Stimulated activated CD8-positive, alpha-beta memory T cell treated with anti-CD3 and anti-CD28 coated beads, Interleukin-2, amount 100 ng/mL, for 48 hours (primary cell): ENCODE results near the gene ANHX.
"Not testable (repeated sequence)": the region's sequence is repeated elsewhere in the genome, so short reads cannot be mapped to it uniquely, and the experiment has no call there.

Source experiments
- DNase-seq, 2 donors: peaks; one replicate each; pipeline ENCODE4 v3.0.0-alpha.2; 2020; ENCODE audit warnings: low read depth in 2 of 2

ANHX gene

DNA sequence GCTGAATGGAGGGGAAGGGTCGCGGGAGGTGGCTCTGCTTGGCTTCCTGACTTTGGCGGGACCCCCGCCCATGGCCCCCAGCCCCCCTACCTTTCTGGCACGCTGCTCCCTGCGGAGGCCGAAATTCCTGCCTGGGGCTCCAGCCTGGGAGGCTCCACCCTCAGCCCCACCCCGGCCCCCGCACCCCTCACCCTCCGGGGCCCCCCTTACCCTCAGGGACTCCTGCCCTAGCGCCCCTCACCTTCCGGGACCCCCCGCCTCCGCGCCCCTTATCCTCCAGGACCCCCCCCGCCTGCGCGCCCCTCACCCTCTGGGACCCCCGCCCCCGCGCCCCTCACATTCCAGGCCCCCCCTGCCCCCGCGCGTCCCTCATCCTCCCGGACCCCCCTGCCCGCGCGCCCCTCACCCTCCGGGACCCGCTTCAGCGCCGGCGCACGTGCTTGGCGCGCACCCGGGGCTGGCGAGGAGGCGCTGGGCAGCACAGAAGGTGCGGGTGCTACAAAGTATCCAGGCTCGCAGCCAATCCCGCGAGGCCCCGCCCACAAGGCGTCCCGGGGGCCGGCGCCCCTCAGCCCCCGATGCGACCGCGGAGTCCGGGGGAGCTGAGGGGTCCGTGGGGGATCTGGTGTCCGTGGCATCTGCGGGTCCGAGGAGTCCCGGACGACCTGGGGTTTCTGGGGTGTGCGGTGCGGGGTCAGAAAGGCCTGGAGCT is at the start of gene ANHX:
Gene ANHX (minus strand): TSS at position 477 of the 712 bp plus-strand sequence. CDS start 1,521 bp downstream, outside the sequence.
- no peak for DNase-seq

GRCh38 chr12:133264668-133265067 is 29.0 kb upstream of the ANHX start:
- DNase-seq = not testable (repeated sequence)

- no peak for DNase-seq
These were observed 28.5 kb upstream of the ANHX start for GRCh38 chr12:133264173-133264572.

GRCh38 chr12:133256321-133256720 is 20.6 kb upstream of the ANHX start:
- no peak for DNase-seq

- DNase-seq = not testable (repeated sequence)
These were observed 20.2 kb upstream of the ANHX start for GRCh38 chr12:133255833-133256232.

DNA sequence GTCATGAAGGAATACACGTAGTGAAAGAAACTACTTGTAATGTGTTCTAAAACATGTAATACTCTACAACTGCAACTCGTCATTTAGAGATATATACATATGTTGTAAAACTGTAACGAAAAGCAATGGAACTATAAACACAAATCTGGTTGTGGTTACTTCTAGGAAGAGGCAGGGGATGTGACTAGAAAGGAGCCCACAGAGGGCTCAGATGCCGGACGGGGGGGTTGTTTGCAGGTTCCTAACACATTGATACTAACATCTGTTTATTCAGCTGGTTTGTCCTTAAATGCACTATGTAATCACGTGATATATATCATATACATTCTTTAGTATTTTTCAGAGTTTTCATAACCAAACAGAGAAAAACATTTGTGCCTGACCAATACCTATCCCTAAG is 16.1 kb upstream of the ANHX start:
- no peak for DNase-seq

- DNase-seq = no peak
These were observed 879 bp upstream of the ANHX start for GRCh38 chr12:133236556-133236955.

- DNase-seq = no peak
These were observed 467 bp upstream of the ANHX start for GRCh38 chr12:133236144-133236543.

- DNase-seq = no peak
These were observed 706 bp downstream of the ANHX start for GRCh38 chr12:133234971-133235370.

DNA sequence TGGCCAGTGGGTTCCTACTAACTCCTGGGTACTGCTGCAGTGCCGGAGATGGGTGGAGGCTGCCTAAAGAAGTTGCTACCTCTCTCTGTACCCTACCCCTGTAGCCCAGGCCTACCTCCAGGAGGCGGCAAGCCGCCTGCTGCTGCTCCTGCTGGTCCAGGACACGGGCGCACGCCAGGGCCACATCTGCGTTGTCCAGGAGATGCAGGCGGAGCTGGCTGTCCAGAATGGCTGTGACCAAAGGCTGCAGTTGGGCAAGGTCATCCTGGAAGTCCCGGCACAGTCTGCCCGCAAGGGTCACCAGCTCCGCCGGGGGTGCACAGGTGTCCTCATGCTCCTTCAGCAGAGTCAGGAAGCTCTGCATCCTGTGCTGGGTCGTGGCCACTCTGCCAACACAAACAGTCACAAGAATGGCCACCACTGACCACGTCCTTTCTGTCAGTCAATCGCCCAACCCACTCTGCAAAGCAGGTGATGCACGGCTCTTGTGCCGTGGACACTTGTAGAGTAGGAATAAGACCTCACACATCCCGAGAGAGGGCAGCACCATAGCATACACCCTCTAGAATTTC is 1.6 kb downstream of the ANHX start:
- no peak for DNase-seq

GRCh38 chr12:133233006-133233405 is 2.7 kb downstream of the ANHX start:
- DNase-seq = no peak

DNA sequence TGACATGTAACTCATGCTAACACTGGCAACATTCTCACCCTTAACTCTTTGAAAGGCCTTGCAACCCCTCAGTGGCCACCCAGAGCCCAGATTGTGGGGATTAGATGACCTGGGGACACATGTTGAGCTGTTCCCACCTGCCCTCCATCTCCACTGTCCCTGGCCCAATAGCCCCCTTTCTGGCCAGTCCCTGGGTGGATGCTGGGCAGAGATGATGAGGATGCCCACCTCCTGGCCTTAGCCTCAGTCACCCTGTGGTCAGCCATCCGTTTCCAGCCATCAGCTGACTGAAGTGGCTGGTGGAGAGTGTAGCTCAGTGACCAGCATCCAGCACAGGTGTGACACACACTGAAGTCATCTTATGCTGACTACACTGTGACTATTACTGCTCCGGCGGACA is 4.7 kb downstream of the ANHX start:
- no peak for DNase-seq

DNA sequence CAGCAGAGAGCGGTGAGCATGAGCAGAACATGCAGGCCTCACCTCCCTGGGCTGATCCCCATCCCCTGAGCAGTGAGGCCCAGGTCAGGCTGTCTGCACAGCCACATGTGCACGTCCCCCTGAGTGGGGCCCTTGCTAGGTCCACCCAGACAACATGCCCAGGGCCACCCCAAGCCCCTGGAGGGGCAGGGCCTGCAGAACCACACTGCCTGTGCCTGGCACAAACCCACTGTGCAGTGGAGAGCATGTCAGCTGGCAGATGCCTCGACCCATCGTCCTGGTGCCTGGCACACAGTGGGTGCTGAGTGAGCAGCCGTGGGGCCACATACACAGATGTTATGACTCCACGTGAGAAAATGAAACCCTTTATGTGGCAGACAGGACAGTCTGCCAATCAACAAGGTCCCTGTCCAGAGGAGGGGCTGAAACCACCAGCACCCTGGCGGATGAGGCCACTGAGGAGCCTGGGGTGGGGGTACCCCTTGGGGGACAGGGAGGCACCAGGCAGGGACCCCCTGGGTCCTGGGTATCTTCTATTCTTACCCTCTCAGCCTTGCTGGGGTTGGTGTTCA is 8.3 kb downstream of the ANHX start:
- no peak for DNase-seq

DNA sequence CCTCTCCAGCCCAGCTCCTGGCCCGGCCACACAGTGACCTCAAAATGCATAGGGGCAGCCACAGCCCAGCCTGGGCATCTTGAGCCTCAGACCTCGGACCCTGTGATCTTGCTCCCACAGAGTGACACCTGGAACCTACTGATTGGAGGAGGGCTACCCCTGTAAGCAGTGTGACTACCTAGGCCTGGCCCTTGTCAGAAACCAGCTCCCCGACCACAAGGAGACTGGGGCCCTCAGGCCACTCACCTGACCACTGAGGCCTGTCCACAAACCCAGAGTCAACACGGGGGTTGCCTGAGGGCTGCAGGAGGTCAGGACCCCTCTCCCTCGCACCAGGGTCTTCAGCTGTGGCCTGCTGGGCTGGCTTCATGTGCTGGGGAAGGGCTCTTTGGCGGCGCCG is 9.0 kb downstream of the ANHX start:
- DNase-seq = no peak

DNA sequence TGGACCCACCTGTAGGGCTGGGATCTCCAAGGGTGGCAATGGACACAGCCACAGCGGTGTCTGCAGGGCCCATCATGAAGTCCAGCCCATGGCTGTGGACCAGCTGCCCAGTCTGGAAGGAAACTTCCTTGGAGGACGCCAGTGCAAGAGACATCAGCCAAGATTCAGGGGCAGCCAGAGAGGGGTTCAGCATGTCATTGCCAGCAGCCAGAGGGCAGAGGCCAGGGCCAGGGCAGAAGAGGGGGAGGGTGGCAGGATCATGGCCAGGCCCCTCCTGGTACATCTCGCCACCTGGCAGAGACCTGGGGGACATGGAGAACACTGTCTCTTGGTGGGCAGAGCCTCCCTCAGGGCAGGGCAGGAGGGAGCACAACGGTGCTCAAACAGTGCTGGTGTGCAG is 10.2 kb downstream of the ANHX start:
- DNase-seq = no peak

GRCh38 chr12:133222211-133222610 is 13.5 kb downstream of the ANHX start:
- DNase-seq = no peak

DNA sequence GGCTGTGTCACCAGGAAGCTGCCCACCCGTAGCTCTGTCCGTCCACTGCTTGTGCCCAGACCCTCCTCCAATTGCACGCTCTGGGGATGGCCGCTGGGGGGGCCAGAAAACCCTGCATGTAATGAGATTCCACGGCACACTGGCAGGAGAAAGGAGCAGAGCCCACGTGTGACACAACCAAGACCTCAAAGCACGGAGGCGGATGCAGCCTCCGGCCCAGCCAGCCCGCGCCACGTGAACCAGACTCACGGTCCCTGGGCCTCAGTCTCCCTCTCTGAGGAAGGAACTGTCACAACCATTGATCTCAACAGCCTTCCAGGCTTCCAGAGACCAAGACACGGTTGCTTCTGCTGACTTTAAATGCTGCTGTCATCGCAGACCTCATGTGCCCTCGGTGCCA is 14.4 kb downstream of the ANHX start:
- DNase-seq = no peak

DNA sequence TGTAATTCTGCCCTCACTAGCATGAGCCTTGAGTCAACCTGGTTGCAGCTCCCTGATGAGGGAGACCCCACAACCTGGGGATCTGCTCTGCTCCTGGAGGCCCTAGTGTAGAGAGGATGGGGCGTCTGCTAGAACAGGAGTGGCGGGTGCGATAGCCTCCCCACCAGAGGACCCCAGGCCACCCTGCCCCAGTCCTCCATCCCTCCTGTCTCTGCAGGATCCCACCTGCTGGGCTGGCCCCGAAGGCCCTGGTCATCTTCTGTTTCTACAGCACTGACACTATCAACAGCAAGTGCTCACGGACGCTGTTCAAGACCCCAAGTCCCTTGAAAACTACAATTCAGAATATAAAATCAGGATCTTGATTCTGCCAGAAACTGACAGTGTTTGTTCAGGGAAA is 15.2 kb downstream of the ANHX start:
- no peak for DNase-seq

- no peak for DNase-seq
These were observed 18.5 kb downstream of the ANHX start for GRCh38 chr12:133217219-133217618.

DNA sequence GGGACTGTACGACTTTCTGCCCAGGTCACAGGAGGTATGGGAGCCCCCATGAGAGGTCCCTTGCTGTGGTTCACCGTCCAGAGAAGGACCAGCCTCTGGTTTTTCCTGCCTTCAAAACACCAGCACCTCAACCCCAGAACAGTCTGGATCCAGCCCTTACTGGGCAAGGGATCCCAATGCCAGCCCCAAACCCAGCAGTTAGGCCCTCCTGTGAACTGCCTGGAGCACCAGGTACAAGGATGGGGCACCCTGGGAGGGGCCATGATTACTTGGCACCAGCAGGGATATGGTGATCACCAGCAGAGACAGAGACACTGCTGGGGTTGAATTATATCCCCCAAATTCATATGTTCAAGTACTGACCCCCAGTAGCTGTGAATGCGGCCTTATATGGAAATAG is 20.0 kb downstream of the ANHX start:
- DNase-seq = no peak

GRCh38 chr12:133206390-133206789 is 29.3 kb downstream of the ANHX start:
- no peak for DNase-seq

DNA sequence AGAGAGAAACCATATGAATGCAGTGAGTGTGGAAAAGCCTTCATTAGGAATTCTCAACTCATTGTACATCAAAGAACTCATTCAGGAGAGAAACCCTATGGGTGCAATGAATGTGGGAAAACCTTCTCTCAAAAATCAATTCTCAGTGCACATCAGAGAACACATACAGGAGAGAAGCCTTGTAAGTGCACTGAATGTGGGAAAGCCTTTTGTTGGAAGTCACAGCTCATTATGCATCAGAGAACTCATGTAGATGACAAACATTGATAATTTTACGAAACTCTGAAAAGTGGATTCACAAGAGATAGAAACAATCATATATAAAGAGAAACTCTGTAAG is 31.4 kb downstream of the ANHX start:
- no peak for DNase-seq
